Measurements from ENCODE around the gene C17orf75.
"Not testable (repeated sequence)": the region's sequence is repeated elsewhere in the genome, so short reads cannot be mapped to it uniquely, and the experiment has no call there.

Gene C17orf75

GRCh38 chr17:32341857-32342602 lies at the start of gene C17orf75 (continued):
- no peak for TF ChIP-seq CTCF (tag by site-specific recombination; IDR thresholded peaks at IDR 0.05)
- 0 out of 2 replicates have a peak, but pooled peaks have one; percentile 32 for TF ChIP-seq ZNF121 (tag by site-specific recombination; IDR thresholded peaks at IDR 0.05)
- no peak for TF ChIP-seq ZNF776 (tag by site-specific recombination; IDR thresholded peaks at IDR 0.05; ENCODE audit: borderline replicate concordance)
- TF ChIP-seq ZNF530 (tag by site-specific recombination; IDR thresholded peaks at IDR 0.05; ENCODE audit: low read depth): no peak
- TF ChIP-seq ZNF394 (tag by site-specific recombination; IDR thresholded peaks at IDR 0.05; ENCODE audit: borderline replicate concordance): peak; percentile 66; the same call in 1 of the 2 replicates
- TF ChIP-seq ZNF146 (tag by site-specific recombination; IDR thresholded peaks at IDR 0.05): peak; percentile 82
- peak; percentile 86 for TF ChIP-seq ZNF76 (tag by site-specific recombination; IDR thresholded peaks at IDR 0.05; ENCODE audit: borderline replicate concordance, low read depth)
- peak; percentile 71 for TF ChIP-seq ZBTB44 (tag by site-specific recombination; IDR thresholded peaks at IDR 0.05)
- TF ChIP-seq ZNF529 (tag by site-specific recombination; IDR thresholded peaks at IDR 0.05; ENCODE audit: insufficient replicate concordance): no peak
- peak; percentile 56; the same call in 1 of the 2 replicates for TF ChIP-seq ZBTB48 (tag by site-specific recombination; IDR thresholded peaks at IDR 0.05)
- TF ChIP-seq KLF8 (tag by site-specific recombination; IDR thresholded peaks at IDR 0.05): peak; percentile 99
- TF ChIP-seq ZBTB26 (tag by site-specific recombination; optimal IDR thresholded peaks at IDR 0.05): peak; percentile 47
- TF ChIP-seq ZNF169 (tag by site-specific recombination; IDR thresholded peaks at IDR 0.05): no peak

GRCh38 chr17:32388613-32389459 lies 46.9 kb upstream of the C17orf75 start:
- ChIA-PET POLR2A (interaction anchor here (1.0 kb wide), 1 partner anchor 37 kb away, joined by 5 read pairs; no protein-coding TSS in a partner anchor), CTCF (no interaction called here)
- Histone ChIP-seq H3K27ac (ENCODE audit: extremely low read depth, low read depth, low read length) (no peak overlapping the region), H3K36me3 (ENCODE audit: control insufficient read depth in 2 of 2, insufficient read depth in 1 of 2, low read length in 2 of 2) (peaks cover 0 to 7% of the 10 kb centered on the region in 2 experiments; a peak in 2 of 3 replicates), H3K4me3 (ENCODE audit: low read depth, low read length) (no peak overlapping the region), H3K4me1 (ENCODE audit: control insufficient read depth, insufficient read depth, low read length) (no peaks in the 10 kb centered on the region), H3K9me3 (ENCODE audit: control insufficient read depth, insufficient read depth, low read depth, low read length) (no peaks in the 10 kb centered on the region)
- TF ChIP-seq ZXDB (tag by site-specific recombination; IDR thresholded peaks at IDR 0.05) (no peak), PRDM10 (tag by site-specific recombination; IDR thresholded peaks at IDR 0.05) (peak; percentile 75)

GRCh38 chr17:32388128-32388527 lies 46.2 kb upstream of the C17orf75 start:
- CTCF ChIA-PET; H3K27ac ChIP-seq (ENCODE audit: extremely low read depth, low read depth, low read length); H3K4me3 ChIP-seq (ENCODE audit: low read depth, low read length); H3K9me3 ChIP-seq (ENCODE audit: control insufficient read depth, insufficient read depth, low read depth, low read length); H3K4me1 ChIP-seq (ENCODE audit: control insufficient read depth, insufficient read depth, low read length); H3K36me3 ChIP-seq (ENCODE audit: control insufficient read depth in 2 of 2, insufficient read depth in 1 of 2, low read length in 2 of 2): not testable (repeated sequence)
- POLR2A ChIA-PET: interaction anchor here (0.6 kb wide), 1 partner anchor 183 kb away, joined by 3 read pairs; no protein-coding TSS in a partner anchor

Measured in HEK293 (cell line).